Caco-2 (cell line): ENCODE results near the gene TP53BP1. TPM values are rescaled to one million over a fixed set of nuclear protein-coding genes. Genes with fewer than 3 reads are reported as not detected.
A peak's percentile ranks its signal among the peaks of the same experiment; 100 is the strongest.

Experiments used
- Bru-seq: library from RNA; stranded (reverse); fragments of 400-500 nt; gene quantifications from one replicate; lab custom pipeline; 2021; lab: Mats Ljungman, UMichigan
- BruChase-seq, 2 experiments: library from RNA; stranded (reverse); fragments of 400-500 nt; gene quantifications; one replicate each; lab custom pipeline; 2021; lab: Mats Ljungman, UMichigan
- BruUV-seq: library from RNA; stranded (reverse); fragments of 400-500 nt; replicated peaks from 2 replicates; lab custom pipeline; 2021; lab: Mats Ljungman, UMichigan
- CTCF ChIA-PET: fragments of 300-600 bp; sonication (Branson Sonifier 250); formaldehyde crosslinking; loops from one replicate; lab custom pipeline; 2022; ENCODE audit warnings: antibody characterized with exemption; lab: Charles Lee
- POLR2A ChIA-PET: fragments of 300-600 bp; sonication (Branson Sonifier 250); formaldehyde crosslinking; loops from one replicate; lab custom pipeline; 2022; ENCODE audit warnings: antibody characterized with exemption; lab: Charles Lee
- DNase-seq, 2 experiments: peaks; one replicate each; pipeline versions ENCODE4 v3.0.0 to v3.0.0-alpha.2; 2020 to 2022
- H3K27me3 ChIP-seq: replicated peaks from 2 replicates; pipeline ENCODE4 v1.6.0; 2011; ENCODE audit warnings: low read length; ENCODE audit not compliant: control insufficient read depth, insufficient read depth
- H3K36me3 ChIP-seq: 2 replicates; pipeline ENCODE4 v1.5.1; 2011; ENCODE audit warnings: low read length; ENCODE audit not compliant: control insufficient read depth, insufficient read depth
- H3K4me1 ChIP-seq: fragments of 250-450 bp; sonication (Bioruptor Pico); 2 replicates; pipeline ENCODE4 v1.5.1; 2020; ENCODE audit warnings: mild to moderate bottlenecking
- H3K4me3 ChIP-seq: 2 replicates; pipeline ENCODE4 v1.5.1; 2011; ENCODE audit warnings: low read depth, mild to moderate bottlenecking, control low read depth, low read length
- H3K9me3 ChIP-seq: fragments of 250-450 bp; sonication (Bioruptor Pico); 2 replicates; pipeline ENCODE4 v1.5.1; 2020; ENCODE audit warnings: mild to moderate bottlenecking, moderate library complexity
- H3K27ac Mint-ChIP-seq: one replicate; pipeline ENCODE4 v1.8.0; 2022; ENCODE audit warnings: mixed read lengths; ENCODE audit not compliant: unreplicated experiment
- H3K27me3 Mint-ChIP-seq: one replicate; pipeline ENCODE4 v1.8.0; 2022; ENCODE audit warnings: mixed read lengths; ENCODE audit not compliant: insufficient read depth, unreplicated experiment
- H3K36me3 Mint-ChIP-seq: one replicate; pipeline ENCODE4 v1.8.0; 2022; ENCODE audit warnings: mild to moderate bottlenecking, mixed read lengths; ENCODE audit not compliant: insufficient read depth, unreplicated experiment
- H3K4me1 Mint-ChIP-seq: one replicate; pipeline ENCODE4 v1.8.0; 2022; ENCODE audit warnings: low read depth, mixed read lengths; ENCODE audit not compliant: unreplicated experiment
- H3K4me3 Mint-ChIP-seq: one replicate; pipeline ENCODE4 v1.8.0; 2022; ENCODE audit warnings: mild to moderate bottlenecking, moderate library complexity, mixed read lengths; ENCODE audit not compliant: unreplicated experiment
- H3K9me3 Mint-ChIP-seq: one replicate; pipeline ENCODE4 v1.8.0; 2022; ENCODE audit warnings: mixed read lengths; ENCODE audit not compliant: unreplicated experiment
- intact Hi-C: fragments of 100-400 bp; cut with micrococcal nuclease; formaldehyde crosslinking; loops from one replicate; pipeline ENCODE4 v1.10.0; 2022; ENCODE audit not compliant: unreplicated experiment
- long read RNA-seq: library from polyadenylated mRNA; stranded (forward); transcript quantifications from one replicate; pipeline ENCODE4 v2.0.0, GENCODE V29; 2022
- total RNA-seq: library from RNA; stranded (reverse); gene quantifications from 2 replicates; pipeline ENCODE4 v1.2.3, GENCODE V29; 2022
- TF ChIP-seq, protein P1 (sequence below), 2 experiments: fragments of 200-600 bp in 1 of 2; IDR thresholded peaks; 1 replicate in 1 of 2; 2 replicates in 1 of 2; pipeline versions ENCODE4 v1.5.1 to v1.8.0; 2011 to 2022; ENCODE audit warnings: antibody characterized with exemption in 1 of 2, control low read depth in 1 of 2, inconsistent platforms in 1 of 2, low read depth in 1 of 2, low read length in 1 of 2, mild to moderate bottlenecking in 1 of 2, moderate library complexity in 1 of 2; ENCODE audit not compliant: insufficient read depth in 1 of 2, severe bottlenecking in 1 of 2, unreplicated experiment in 1 of 2

The TP53BP1 gene
- total RNA-seq = 39.8 and 46.8 TPM in 2 replicates
- percentile 68 among the genes with signal in this experiment for Bru-seq, nascent RNA
- percentile 70 among the genes with signal in this experiment for BruChase-seq, experiment 1, labeled RNA remaining after a 2-hour chase
- percentile 75 among the genes with signal in this experiment for BruChase-seq, experiment 2, labeled RNA remaining after a 6-hour chase
- long read RNA-seq, full-length matches to known transcripts = 4 of 26 reads
- long read RNA-seq, partial matches to known transcripts = 13 of 26 reads
- long read RNA-seq, other reads (novel, unspliced or antisense) = 9 of 26 reads

GRCh38 chr15:43492673-43493601 is at the start of gene TP53BP1:
TP53BP1 (minus strand) TSS chr15:43493156; CDS start chr15:43493043, 113 bp downstream.
- H3K4me3 ChIP-seq = peak within 1 kb of the TSS; percentile 49
- H3K36me3 Mint-ChIP-seq = peaks cover 22% of the 10 kb centered on the region
- TF ChIP-seq, protein P1, sequence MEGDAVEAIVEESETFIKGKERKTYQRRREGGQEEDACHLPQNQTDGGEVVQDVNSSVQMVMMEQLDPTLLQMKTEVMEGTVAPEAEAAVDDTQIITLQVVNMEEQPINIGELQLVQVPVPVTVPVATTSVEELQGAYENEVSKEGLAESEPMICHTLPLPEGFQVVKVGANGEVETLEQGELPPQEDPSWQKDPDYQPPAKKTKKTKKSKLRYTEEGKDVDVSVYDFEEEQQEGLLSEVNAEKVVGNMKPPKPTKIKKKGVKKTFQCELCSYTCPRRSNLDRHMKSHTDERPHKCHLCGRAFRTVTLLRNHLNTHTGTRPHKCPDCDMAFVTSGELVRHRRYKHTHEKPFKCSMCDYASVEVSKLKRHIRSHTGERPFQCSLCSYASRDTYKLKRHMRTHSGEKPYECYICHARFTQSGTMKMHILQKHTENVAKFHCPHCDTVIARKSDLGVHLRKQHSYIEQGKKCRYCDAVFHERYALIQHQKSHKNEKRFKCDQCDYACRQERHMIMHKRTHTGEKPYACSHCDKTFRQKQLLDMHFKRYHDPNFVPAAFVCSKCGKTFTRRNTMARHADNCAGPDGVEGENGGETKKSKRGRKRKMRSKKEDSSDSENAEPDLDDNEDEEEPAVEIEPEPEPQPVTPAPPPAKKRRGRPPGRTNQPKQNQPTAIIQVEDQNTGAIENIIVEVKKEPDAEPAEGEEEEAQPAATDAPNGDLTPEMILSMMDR (IDR thresholded peaks at IDR 0.05; ENCODE audit: insufficient read depth in 1 of 2, low read depth in 1 of 2, low read length in 1 of 2, severe bottlenecking in 1 of 2, unreplicated experiment in 1 of 2) = no peak
- peaks cover 14% of the 10 kb centered on the region for H3K4me1 Mint-ChIP-seq
- H3K36me3 ChIP-seq = no peaks in the 10 kb centered on the region
- ChIA-PET POLR2A (interaction anchor here (0.6 to 1.7 kb wide), 3 partner anchors 17 to 257 kb away, joined by 3 to 14 read pairs (median 8); no protein-coding TSS in a partner anchor), CTCF (interaction anchor here (0.6 to 2.3 kb wide), 3 partner anchors 18 to 1596 kb away, joined by 3 to 17 read pairs (median 6); no protein-coding TSS in a partner anchor)
- H3K27me3 ChIP-seq = no peaks in the 10 kb centered on the region
- intact Hi-C loops = loop anchor here (1.0 kb wide), 1 partner anchor 52 kb away; no protein-coding TSS in a partner anchor
- DNase-seq = peak; percentile 94 to 96
- H3K4me3 Mint-ChIP-seq = peak within 1 kb of the TSS; percentile 88
- no peaks in the 10 kb centered on the region for H3K27me3 Mint-ChIP-seq
- peak within 1 kb of the TSS; percentile 96 for H3K27ac Mint-ChIP-seq
- no peaks in the 10 kb centered on the region for H3K4me1 ChIP-seq
- H3K9me3 Mint-ChIP-seq = no peaks in the 10 kb centered on the region
- no peaks in the 10 kb centered on the region for H3K9me3 ChIP-seq
- no TSS peak for BruUV-seq

GRCh38 chr15:43541785-43542184 is 48.8 kb upstream of the TP53BP1 start:
- ChIA-PET POLR2A (no interaction called here), CTCF (no interaction called here)
- Histone ChIP-seq H3K36me3 (no peaks in the 10 kb centered on the region), H3K4me1 (no peaks in the 10 kb centered on the region), H3K9me3 (no peaks in the 10 kb centered on the region), H3K4me3 (no peak overlapping the region), H3K27me3 (no peaks in the 10 kb centered on the region)
- H3K36me3 Mint-ChIP-seq = no peaks in the 10 kb centered on the region
- H3K27ac Mint-ChIP-seq = no peak overlapping the region
- no TSS peak for BruUV-seq
- no peak for DNase-seq
- no peak overlapping the region for H3K4me3 Mint-ChIP-seq
- H3K9me3 Mint-ChIP-seq = no peaks in the 10 kb centered on the region
- H3K27me3 Mint-ChIP-seq = no peaks in the 10 kb centered on the region
- intact Hi-C loops = no loop called here
- TF ChIP-seq, protein P1 (IDR thresholded peaks at IDR 0.05; ENCODE audit: insufficient read depth in 1 of 2, low read depth in 1 of 2, low read length in 1 of 2, severe bottlenecking in 1 of 2, unreplicated experiment in 1 of 2) = no peak
- no peaks in the 10 kb centered on the region for H3K4me1 Mint-ChIP-seq

DNA sequence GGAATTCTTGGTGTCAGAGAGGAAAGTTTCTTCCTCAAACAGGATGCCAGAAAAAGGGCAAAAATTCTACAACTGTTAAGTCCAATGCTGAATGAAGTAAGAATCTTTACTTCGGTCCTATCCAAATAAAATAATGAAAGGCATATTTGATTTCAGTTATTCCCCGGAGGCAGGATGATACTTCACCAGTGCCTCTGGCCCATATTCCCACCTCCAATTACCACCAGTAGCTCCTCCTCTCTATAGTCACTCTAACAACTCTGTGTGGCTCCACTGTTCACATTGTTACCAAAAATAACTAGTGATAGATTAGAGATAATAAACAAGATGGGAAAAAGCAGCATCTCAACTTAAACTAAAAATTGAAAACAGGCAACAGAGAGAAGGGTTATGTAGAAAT is 45.1 kb upstream of the TP53BP1 start:
- no TSS peak for BruUV-seq
- DNase-seq = no peak
- TF ChIP-seq, protein P1 (IDR thresholded peaks at IDR 0.05; ENCODE audit: insufficient read depth in 1 of 2, low read depth in 1 of 2, low read length in 1 of 2, severe bottlenecking in 1 of 2, unreplicated experiment in 1 of 2) = no peak

More for the DNA sequence above, 45.1 kb upstream of the TP53BP1 start:
- Mint-ChIP-seq H3K4me1 (no peaks in the 10 kb centered on the region), H3K27me3 (no peaks in the 10 kb centered on the region), H3K9me3 (no peaks in the 10 kb centered on the region), H3K27ac (no peak overlapping the region), H3K4me3 (no peak overlapping the region), H3K36me3 (no peaks in the 10 kb centered on the region)
- H3K4me3 ChIP-seq = no peak overlapping the region
- H3K9me3 ChIP-seq = no peaks in the 10 kb centered on the region
- H3K4me1 ChIP-seq = no peaks in the 10 kb centered on the region
- ChIA-PET POLR2A (no interaction called here), CTCF (no interaction called here)
- no peaks in the 10 kb centered on the region for H3K36me3 ChIP-seq
- no peaks in the 10 kb centered on the region for H3K27me3 ChIP-seq
- intact Hi-C loops = no loop called here
